ENCODE results near the gene SGCA. TPM values are rescaled to one million over a fixed set of nuclear protein-coding genes. Genes with fewer than 3 reads are reported as not detected.

The SGCA gene
- total RNA-seq, 1 donor from 2014 or later: 1.7 TPM

DNA sequence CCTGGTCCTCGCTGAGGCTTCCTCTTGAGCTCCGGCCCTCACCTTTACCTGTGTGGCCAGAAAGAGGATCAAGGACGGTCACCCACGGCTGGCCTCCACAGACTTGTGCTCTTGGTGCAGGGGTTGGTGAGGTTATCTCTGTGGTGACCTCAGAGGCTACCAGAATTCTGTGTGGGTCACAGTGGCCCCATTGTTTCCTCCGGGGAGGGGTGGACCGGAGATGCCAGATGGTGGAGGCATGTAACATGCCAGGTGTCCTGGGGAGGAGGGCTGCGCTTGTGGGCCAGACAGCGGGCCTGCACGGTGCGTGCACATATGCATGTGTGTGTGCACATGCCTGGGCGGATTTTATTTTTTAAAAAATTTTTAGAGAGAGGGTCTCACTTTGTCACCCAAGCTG, 6.3 kb downstream of the SGCA start:
- no peaks in the 10 kb centered on the region for H3K36me3 Mint-ChIP-seq (ENCODE audit: low read depth)
- H3K27ac Mint-ChIP-seq: no peak overlapping the region
- H3K4me1 Mint-ChIP-seq: peaks cover 15% of the 10 kb centered on the region
- intact Hi-C loops (cut with micrococcal nuclease): no loop called here
- TF ChIP-seq, protein P1, sequence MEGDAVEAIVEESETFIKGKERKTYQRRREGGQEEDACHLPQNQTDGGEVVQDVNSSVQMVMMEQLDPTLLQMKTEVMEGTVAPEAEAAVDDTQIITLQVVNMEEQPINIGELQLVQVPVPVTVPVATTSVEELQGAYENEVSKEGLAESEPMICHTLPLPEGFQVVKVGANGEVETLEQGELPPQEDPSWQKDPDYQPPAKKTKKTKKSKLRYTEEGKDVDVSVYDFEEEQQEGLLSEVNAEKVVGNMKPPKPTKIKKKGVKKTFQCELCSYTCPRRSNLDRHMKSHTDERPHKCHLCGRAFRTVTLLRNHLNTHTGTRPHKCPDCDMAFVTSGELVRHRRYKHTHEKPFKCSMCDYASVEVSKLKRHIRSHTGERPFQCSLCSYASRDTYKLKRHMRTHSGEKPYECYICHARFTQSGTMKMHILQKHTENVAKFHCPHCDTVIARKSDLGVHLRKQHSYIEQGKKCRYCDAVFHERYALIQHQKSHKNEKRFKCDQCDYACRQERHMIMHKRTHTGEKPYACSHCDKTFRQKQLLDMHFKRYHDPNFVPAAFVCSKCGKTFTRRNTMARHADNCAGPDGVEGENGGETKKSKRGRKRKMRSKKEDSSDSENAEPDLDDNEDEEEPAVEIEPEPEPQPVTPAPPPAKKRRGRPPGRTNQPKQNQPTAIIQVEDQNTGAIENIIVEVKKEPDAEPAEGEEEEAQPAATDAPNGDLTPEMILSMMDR (IDR thresholded peaks at IDR 0.05): no peak
- POLR2A ChIA-PET: interaction anchor here (0.6 kb wide), 1 partner anchor 429 kb away, joined by 5 read pairs; no protein-coding TSS in a partner anchor
- CTCF ChIA-PET: interaction anchor here (1.0 to 1.7 kb wide), 2 partner anchors 26 to 28 kb away, joined by 3 to 5 read pairs; no protein-coding TSS in a partner anchor
- H3K4me3 Mint-ChIP-seq: no peak overlapping the region
- no peaks in the 10 kb centered on the region for H3K9me3 Mint-ChIP-seq
- no peak for DNase-seq
- H3K27me3 Mint-ChIP-seq: no peaks in the 10 kb centered on the region
- no peak for ATAC-seq (ENCODE audit: low read depth)

GRCh38 chr17:50172936-50173334, 7.1 kb downstream of the SGCA start:
- Mint-ChIP-seq H3K27me3 (no peaks in the 10 kb centered on the region), H3K4me1 (peaks cover 15% of the 10 kb centered on the region), H3K9me3 (no peaks in the 10 kb centered on the region), H3K4me3 (no peak overlapping the region), H3K36me3 (ENCODE audit: low read depth) (no peaks in the 10 kb centered on the region), H3K27ac (no peak overlapping the region)
- no peak for ATAC-seq (ENCODE audit: low read depth)
- CTCF ChIA-PET: interaction anchor here (1.0 kb wide), 1 partner anchor 25 kb away, joined by 5 read pairs; no protein-coding TSS in a partner anchor
- TF ChIP-seq, protein P1 (IDR thresholded peaks at IDR 0.05): no peak
- DNase-seq: no peak
- intact Hi-C loops (cut with micrococcal nuclease): no loop called here
- POLR2A ChIA-PET: interaction anchor here (0.6 kb wide), 1 partner anchor 429 kb away, joined by 5 read pairs; no protein-coding TSS in a partner anchor

DNA sequence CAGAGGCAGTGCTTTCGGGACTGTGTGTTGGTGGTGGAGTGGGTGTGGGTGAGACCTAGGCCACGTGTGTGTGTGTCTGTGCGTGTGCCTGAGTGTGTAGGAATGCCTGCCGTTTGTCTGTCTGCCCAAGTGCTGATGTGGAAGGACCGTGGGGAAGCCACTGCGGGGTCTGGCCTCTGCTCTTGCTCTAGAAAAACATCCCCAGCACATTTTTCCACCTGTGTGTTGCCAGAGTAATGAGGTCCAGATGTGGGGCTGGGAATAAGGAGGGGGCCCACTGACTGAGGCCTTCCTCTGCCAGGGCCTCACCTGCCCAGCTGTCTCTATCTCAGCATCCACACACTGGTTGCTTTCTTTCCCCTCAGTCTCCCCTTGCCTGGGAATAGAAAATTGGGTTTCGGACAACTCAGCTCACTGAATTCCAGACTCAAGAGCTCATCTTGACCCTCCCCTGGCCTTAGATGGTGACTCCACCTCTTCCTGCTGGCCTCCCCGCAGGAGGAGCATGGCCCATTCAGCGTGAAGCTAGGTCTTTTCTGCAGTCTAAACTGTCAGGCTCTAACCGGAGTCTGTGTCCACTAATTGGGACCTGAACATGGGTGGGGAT, 7.6 kb downstream of the SGCA start:
- DNase-seq (no peak), ATAC-seq (ENCODE audit: low read depth) (no peak)
- no peak overlapping the region for H3K27ac Mint-ChIP-seq
- H3K4me3 Mint-ChIP-seq: no peak overlapping the region
- CTCF ChIA-PET: interaction anchor here (1.1 kb wide), 1 partner anchor 27 kb away, joined by 3 read pairs; no protein-coding TSS in a partner anchor
- H3K36me3 Mint-ChIP-seq (ENCODE audit: low read depth): no peaks in the 10 kb centered on the region
- POLR2A ChIA-PET: no interaction called here
- TF ChIP-seq, protein P1 (IDR thresholded peaks at IDR 0.05): no peak
- H3K9me3 Mint-ChIP-seq: no peaks in the 10 kb centered on the region
- peaks cover 20% of the 10 kb centered on the region for H3K4me1 Mint-ChIP-seq
- no peaks in the 10 kb centered on the region for H3K27me3 Mint-ChIP-seq
- intact Hi-C loops (cut with micrococcal nuclease): no loop called here

GRCh38 chr17:50174444-50174843, 8.6 kb downstream of the SGCA start:
- Mint-ChIP-seq H3K27me3 (no peaks in the 10 kb centered on the region), H3K4me1 (peaks cover 12% of the 10 kb centered on the region), H3K4me3 (no peak overlapping the region), H3K36me3 (ENCODE audit: low read depth) (no peaks in the 10 kb centered on the region), H3K27ac (no peak overlapping the region), H3K9me3 (no peaks in the 10 kb centered on the region)
- DNase-seq (no peak), ATAC-seq (ENCODE audit: low read depth) (no peak)
- intact Hi-C loops (cut with micrococcal nuclease): no loop called here
- CTCF ChIA-PET: interaction anchor here (0.7 to 1.1 kb wide), 2 partner anchors 24 to 28 kb away, joined by 3 to 4 read pairs; no protein-coding TSS in a partner anchor
- POLR2A ChIA-PET: no interaction called here
- TF ChIP-seq, protein P1 (IDR thresholded peaks at IDR 0.05): no peak

GRCh38 chr17:50175035-50175807, 9.4 kb downstream of the SGCA start:
- Mint-ChIP-seq H3K27ac (no peak overlapping the region), H3K9me3 (no peaks in the 10 kb centered on the region), H3K27me3 (no peaks in the 10 kb centered on the region), H3K36me3 (ENCODE audit: low read depth) (no peaks in the 10 kb centered on the region), H3K4me3 (no peak overlapping the region), H3K4me1 (peaks cover 12% of the 10 kb centered on the region)
- ATAC-seq (ENCODE audit: low read depth): no peak
- no peak for DNase-seq
- intact Hi-C loops (cut with micrococcal nuclease): no loop called here
- TF ChIP-seq, protein P1 (IDR thresholded peaks at IDR 0.05): no peak
- ChIA-PET POLR2A (no interaction called here), CTCF (interaction anchor here (0.7 kb wide), 1 partner anchor 23 kb away, joined by 4 read pairs; no protein-coding TSS in a partner anchor)

Measured in activated B cell treated with CpG ODN at 0.5 μM for 24 hours (primary cell).